Measurements from ENCODE around the gene RBM47. TPM values are rescaled to one million over a fixed set of nuclear protein-coding genes. Genes with fewer than 3 reads are reported as not detected.

The RBM47 gene
- 7.1 TPM for total RNA-seq

GRCh38 chr4:40629401-40630334, at the start of gene RBM47:
RBM47 (minus strand) TSS chr4:40629864; CDS start chr4:40438893, 190,971 bp downstream.
- intact Hi-C loops (cut with DNase I), result no loop called here
- peak within 1 kb of the TSS; percentile 3 to 54 for H3K27ac ChIP-seq
- DNase-seq (ENCODE audit: low spot score in 2 of 2), result no peak

GRCh38 chr4:40678421-40678820, 48.8 kb upstream of the RBM47 start:
- intact Hi-C loops (cut with DNase I), result no loop called here
- Histone ChIP-seq H3K27ac (no peak overlapping the region), H3K4me3 (no peak overlapping the region), H3K36me3 (no peaks in the 10 kb centered on the region), H3K4me1 (no peaks in the 10 kb centered on the region), H3K9me3 (no peaks in the 10 kb centered on the region), H3K27me3 (no peaks in the 10 kb centered on the region)
- no peak for TF ChIP-seq CTCF (IDR thresholded peaks at IDR 0.05)
- DNase-seq (ENCODE audit: low spot score in 2 of 2), result no peak

More at GRCh38 chr4:40629401-40630334, at the start of gene RBM47:
- TF ChIP-seq CTCF (IDR thresholded peaks at IDR 0.05), result peak in 1 of 3 experiments; percentile 6
- H3K36me3 ChIP-seq, result no peaks in the 10 kb centered on the region
- H3K9me3 ChIP-seq, result no peaks in the 10 kb centered on the region
- H3K4me1 ChIP-seq, result no peaks in the 10 kb centered on the region
- no peaks in the 10 kb centered on the region for H3K27me3 ChIP-seq
- H3K4me3 ChIP-seq, result peak within 1 kb of the TSS; percentile 58 to 70

- H3K36me3 ChIP-seq, result no peaks in the 10 kb centered on the region
- H3K27ac ChIP-seq, result no peak overlapping the region
- H3K9me3 ChIP-seq, result no peaks in the 10 kb centered on the region
- no peaks in the 10 kb centered on the region for H3K27me3 ChIP-seq
- no peak for DNase-seq (ENCODE audit: low spot score in 2 of 2)
- no peak for TF ChIP-seq CTCF (IDR thresholded peaks at IDR 0.05)
- no peaks in the 10 kb centered on the region for H3K4me1 ChIP-seq
- intact Hi-C loops (cut with DNase I), result no loop called here
- no peak overlapping the region for H3K4me3 ChIP-seq
These were observed 45.5 kb upstream of the RBM47 start for GRCh38 chr4:40675166-40675565.

GRCh38 chr4:40672528-40673522, 43.2 kb upstream of the RBM47 start:
- no peak for TF ChIP-seq CTCF (IDR thresholded peaks at IDR 0.05)
- no peak overlapping the region for H3K4me3 ChIP-seq
- no peaks in the 10 kb centered on the region for H3K36me3 ChIP-seq
- DNase-seq (ENCODE audit: low spot score in 2 of 2), result no peak
- no peaks in the 10 kb centered on the region for H3K9me3 ChIP-seq
- intact Hi-C loops (cut with DNase I), result no loop called here
- H3K4me1 ChIP-seq, result no peaks in the 10 kb centered on the region
- H3K27ac ChIP-seq, result no peak overlapping the region
- H3K27me3 ChIP-seq, result no peaks in the 10 kb centered on the region

GRCh38 chr4:40669504-40669903, 39.8 kb upstream of the RBM47 start:
- H3K9me3 ChIP-seq, result no peaks in the 10 kb centered on the region
- intact Hi-C loops (cut with DNase I), result no loop called here

More at GRCh38 chr4:40669504-40669903, 39.8 kb upstream of the RBM47 start:
- TF ChIP-seq CTCF (IDR thresholded peaks at IDR 0.05), result no peak
- no peak overlapping the region for H3K4me3 ChIP-seq
- H3K4me1 ChIP-seq, result no peaks in the 10 kb centered on the region
- no peak for DNase-seq (ENCODE audit: low spot score in 2 of 2)
- no peak overlapping the region for H3K27ac ChIP-seq
- no peaks in the 10 kb centered on the region for H3K27me3 ChIP-seq
- no peaks in the 10 kb centered on the region for H3K36me3 ChIP-seq

Measured in ascending aorta (tissue), 2 donors.